Limb (tissue), 2 donors: Measurements from ENCODE around the gene HCN1.

Experiments used
- DNase-seq, 2 donors: peaks; one replicate each; pipeline ENCODE4 v3.0.0-alpha.2; 2016; ENCODE audit errors: extremely low spot score in 2 of 2

Gene HCN1

DNA sequence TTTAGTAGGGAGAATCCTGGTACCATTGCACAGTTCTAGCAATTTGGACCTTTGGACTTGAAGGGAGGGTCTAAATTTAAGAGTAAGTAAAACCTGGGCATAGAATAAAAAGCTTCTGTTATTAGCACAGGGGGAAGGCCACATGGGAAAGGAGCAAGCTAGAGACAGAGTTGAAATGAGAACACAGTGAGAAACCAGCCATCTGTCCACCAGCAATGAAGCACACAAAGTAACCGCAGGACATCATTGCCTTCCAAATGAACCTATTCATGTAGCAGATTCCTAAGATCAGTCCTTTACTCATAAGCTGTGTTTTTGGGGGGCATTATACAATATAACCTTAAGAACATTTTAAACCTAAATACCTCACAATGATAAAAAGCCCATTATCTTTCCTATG lies 407.4 kb downstream of the HCN1 start:
- no peak for DNase-seq

DNA sequence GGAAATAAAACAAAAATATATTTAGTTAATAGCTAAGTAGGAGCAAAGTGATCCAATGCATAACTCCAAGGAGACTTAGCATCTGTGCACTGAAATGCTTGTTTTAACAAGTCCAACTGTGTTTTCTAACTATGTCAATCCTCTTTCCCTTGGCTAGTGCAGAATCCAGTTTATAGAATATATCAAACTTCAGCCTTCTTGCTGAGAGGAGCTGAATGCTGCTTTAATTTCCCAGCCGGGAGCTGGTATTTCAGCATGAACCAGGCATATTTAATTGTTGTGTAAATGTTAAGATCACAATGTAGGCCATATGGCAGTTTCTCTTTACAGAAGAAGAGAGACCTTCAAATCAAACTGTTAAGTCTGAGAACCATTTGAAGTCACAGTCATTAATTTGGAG lies 411.7 kb downstream of the HCN1 start:
- no peak for DNase-seq

DNA sequence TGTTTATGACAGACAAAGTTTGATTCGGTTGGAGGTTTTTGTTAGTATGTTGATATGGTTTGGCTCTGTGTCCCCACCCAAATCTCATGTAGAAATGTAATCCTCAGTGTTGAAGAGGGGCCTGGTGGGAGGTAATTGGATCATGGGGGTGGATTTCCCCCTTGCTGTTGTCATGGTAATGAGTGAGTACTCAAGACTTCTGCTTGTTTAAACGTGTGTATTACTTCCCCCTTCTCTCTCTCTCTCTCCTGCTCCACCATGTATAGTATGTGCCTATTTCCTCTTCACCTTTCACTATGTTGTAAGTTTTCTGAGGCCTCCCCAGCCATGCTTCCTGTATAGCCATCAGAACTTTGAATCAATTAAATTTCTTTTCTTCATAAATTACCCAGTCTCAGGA lies 415.1 kb downstream of the HCN1 start:
- no peak for DNase-seq

DNA sequence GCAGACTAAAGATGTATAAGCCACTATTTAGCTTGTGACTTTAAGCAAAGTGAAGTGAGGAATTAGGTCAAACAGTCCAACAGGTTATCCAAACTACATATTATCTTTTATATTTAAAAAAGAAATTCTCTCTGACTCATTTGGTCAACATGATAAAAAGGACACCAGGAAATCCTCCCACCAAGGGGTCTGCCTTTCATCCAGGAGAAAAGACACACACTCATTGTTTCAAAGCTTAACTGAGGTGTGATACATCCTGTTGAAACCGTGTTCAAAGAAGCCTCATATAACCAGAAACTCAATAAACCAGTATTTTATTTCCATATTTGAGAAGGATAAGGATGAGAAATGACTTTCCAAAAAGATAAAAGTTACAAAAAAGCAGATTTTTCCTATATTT lies 417.1 kb downstream of the HCN1 start:
- DNase-seq: no peak

DNA sequence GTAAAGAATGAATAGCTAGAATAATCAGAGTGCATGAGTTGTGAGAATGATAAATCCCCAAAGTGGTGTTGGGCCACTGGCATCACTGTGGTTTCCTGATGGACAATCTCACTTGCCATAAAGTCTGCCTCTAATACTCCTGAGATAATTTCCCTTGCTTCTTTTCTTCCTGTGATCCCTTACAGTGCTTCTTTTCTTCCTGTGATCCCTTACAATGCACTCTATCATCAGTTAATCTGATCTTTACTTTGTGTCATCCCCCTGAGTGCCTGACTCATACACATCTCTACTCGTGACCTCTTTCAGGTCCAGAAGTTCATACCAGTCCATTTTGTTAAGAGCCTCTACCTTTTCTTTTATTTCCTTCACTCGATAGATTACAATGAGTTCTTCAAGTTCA lies 418.3 kb downstream of the HCN1 start:
- no peak for DNase-seq

DNA sequence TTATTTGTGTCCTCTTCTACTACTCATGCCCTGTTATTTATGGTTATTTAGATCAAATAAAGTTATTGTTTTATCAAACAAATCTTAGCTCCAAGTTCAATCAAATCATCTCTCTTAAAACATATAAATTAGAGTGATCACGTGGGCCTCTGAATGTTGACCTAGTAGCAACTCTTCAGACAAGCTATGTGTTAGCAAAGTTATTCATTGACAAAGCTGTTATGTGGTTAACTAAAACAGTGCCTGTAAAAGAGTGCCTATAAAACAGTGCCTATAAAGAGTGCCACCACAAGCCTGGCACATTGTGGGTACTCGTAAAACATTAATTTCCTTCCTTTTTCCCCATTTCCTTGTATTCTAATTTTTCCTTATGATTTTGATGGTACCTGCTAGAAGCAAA lies 421.9 kb downstream of the HCN1 start:
- DNase-seq: no peak

DNA sequence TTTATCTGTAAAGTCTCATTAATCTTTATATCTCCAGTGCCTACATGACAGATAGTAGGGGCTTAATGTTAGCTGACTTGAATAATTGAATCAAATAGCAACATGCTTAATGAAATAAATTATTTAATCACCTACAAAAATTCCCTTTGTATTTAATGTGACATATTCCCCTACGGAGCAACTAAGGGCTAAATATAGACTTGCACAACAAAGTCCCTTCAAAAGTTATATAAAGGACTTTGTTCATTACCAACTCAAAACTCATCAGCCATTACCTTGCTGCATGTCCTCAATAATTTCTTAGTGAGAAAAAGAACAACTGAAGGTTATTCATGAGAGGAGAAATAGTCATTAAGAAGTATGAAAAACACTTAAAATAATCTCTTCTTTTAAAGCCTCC lies 424.6 kb downstream of the HCN1 start:
- no peak for DNase-seq

DNA sequence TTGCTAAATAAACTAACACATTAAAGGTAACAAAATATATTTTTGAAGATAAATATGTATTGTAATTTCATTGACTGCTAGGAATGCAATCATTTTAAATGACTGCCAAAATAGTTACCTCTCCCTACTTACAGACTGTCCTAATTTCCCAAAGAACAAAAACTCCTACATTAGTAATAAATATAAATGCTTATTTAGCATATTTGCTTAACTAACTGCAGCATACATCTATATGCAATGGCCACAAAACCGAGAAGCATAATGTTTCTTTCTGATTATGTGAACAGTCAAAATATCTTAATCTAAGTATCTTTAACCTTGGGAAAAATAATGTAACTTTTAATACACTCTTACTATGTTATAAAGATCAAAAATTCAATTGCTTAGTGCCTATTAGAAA lies 431.7 kb downstream of the HCN1 start:
- DNase-seq: no peak

DNA sequence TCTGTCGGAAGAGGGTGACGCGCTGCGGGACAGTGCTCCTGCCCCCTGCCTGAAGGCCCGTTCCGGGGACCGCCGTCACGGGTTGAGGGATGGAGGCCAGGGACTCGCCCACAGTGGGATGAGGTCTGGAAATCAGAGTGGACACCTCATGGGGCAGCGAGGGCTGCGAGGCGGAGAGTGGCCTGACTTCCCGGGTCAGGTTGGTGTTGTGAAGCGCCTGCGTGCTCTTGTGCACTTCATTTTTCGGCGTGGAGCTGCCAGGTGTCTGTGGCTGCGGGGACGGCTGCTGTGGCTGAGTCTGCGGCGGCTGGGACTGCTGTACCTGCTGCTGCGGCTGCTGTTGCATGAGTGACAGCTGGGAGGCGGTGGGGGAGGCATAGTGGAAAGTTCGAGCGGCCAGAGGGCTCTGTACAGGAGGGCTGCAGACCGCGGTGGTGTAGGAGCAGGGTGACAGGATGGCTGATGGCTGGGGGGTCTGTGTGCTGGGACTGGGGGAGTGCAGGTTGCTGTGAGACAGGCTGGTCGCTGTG lies 434.1 kb downstream of the HCN1 start:
- no peak for DNase-seq

DNA sequence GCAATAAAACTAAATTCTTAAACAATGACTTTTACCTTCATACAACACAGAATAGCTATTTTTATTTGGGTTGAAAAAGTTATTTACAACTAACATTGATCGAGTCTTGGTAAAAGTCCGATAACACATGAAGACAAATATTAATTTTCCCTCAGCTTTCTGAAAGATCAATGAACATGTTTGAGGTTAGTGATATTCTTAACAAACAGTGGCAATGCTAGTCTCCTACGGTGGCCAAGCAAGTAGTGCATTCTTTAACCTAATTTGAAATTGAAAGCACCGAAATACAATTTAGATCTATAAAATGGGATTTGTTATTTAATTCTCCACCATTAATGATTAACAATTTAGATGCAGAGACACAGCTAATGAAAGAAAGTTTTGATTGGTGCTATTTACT lies 435.1 kb downstream of the HCN1 start:
- DNase-seq: no peak

DNA sequence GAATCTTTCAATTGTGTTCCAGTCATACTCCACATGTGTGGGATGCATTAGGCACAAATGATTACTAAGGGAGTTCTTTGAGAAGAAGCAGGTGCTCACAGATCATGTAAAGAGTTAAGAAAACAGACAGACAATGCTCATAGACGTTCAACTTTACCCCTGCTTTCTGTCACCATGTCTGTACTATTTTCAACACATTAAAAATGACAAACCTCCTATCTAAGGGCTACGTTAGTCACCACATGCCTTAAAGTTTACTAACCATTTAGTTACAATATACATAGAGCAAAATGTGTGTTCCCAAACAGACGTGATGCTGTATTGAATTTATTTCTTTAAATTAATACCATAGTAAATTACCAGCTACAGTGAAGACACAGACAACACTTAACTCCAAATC lies 435.9 kb downstream of the HCN1 start:
- DNase-seq: no peak

DNA sequence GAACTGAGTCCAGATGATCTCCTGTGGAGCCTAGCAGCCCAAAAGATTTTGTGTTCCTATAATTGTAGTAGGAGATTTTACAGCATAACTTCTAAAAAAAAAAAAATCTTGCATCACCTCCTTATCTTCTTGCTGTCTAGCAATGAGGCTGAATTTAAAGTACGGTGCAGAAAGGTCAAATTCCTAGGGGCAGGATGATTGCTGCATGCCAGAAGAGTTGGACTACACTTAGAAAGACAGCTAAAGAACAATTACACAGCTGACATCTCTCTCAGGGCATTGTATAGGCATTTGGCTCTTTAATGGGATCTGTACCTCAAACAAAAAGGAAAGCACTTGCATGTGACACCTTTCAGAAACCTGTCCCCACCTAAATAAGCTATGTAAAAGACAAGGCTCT lies 443.2 kb downstream of the HCN1 start:
- no peak for DNase-seq

DNA sequence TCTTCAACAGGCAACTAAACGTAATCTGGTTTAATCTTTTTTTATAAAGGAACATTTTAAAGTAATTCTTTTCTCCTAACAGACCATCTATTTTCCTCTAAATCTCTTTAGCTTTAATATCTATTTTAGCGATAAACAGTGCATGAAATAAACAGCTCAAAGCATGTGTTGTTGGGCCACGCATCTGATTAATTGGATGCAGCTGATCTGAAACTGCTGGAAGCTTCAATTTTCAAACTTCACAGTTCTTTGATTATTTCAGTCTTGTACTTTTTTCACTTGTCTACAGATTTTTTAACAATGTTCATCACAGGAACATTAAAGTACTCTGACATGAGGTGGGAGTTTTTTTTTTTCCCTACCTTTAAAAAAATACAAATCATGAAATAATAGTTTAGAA lies 443.6 kb downstream of the HCN1 start:
- no peak for DNase-seq

DNA sequence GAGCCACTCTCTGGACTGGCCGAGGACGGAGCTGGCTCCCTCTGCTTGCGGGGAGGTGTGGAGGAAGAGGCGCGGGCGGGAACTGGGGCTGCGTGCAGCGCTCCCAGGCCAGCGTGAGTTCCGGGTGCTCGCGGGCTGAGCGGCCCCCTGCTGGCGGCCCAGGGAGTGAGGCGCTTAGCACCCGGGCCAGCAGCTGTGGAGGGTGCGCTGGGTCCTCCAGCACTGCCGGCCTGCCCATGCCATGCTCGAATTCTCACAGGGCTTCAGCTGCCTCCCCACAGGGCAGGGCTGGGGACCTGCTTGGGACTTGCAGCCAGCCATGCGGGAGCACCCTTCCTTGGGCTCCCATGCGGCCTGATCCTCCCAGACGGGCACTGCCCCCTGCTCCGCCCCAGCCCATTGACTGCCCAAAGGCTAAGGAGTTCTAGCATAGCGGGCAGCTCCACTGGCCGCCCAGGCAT lies 470.6 kb downstream of the HCN1 start:
- DNase-seq: no peak

DNA sequence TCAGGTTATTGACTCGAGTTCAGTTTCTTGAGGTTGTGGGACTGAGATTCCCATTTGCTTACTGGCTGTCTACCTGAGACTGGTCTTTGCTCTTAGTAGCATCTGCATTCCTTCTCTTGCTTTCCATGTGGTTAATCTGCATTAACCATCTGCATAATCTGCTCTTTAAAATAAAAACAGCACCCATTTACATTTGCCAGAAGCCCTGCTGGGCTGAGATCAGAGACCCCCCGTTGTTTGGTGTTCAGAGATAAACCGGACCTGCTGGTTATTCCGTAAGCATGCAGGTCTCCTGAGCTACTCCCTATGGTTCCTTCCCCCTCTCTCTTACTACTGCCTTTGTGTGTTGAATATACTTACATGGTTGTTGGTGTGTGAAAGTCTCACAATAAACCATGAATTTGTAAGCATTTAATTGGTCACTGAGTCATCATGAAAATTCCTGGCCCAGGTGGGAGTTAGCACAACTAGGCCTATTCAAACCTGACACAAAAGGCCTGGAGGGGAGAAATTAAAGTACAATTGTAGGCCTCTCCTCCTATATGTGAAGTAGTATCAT lies 490.7 kb downstream of the HCN1 start:
- DNase-seq: no peak
